Cardiac septum (tissue), 1 donor: ENCODE measurements around the gene SYNGAP1. TPM values are rescaled to one million over a fixed set of nuclear protein-coding genes. Genes with fewer than 3 reads are reported as not detected.
A peak's percentile ranks its signal among the peaks of the same experiment; 100 is the strongest.

ENCODE experiments used
- DNase-seq: peaks from one replicate; pipeline ENCODE4 v3.0.0-alpha.2; 2020; ENCODE audit warnings: low spot score
- intact Hi-C: fragments of 100-400 bp; cut with DNase I; formaldehyde crosslinking; loops from one replicate; pipeline ENCODE4 v1.14.0; 2022
- total RNA-seq: library from RNA; stranded (reverse); fragmentation: NEBNext Ultra II Directional; extraction: Animal tissue kit (Norgen Biotek cat#: 25700); gene quantifications from one replicate; pipeline ENCODE4 v1.2.1, GENCODE V29; 2021
- donor health status: DM: no; HTN: no; CAD: no.

SYNGAP1 gene
- total RNA-seq, 1 donor from 2014 or later = 9.0 TPM

GRCh38 chr6:33417128-33417902 lies 2.5 kb upstream of the SYNGAP1 start:
- intact Hi-C loops = loop anchor here (10.0 kb wide), 1 partner anchor 277 kb away; no protein-coding TSS in a partner anchor
- DNase-seq = no peak

- intact Hi-C loops = loop anchor here (1.0 to 10.0 kb wide), 2 partner anchors 8 to 277 kb away; no protein-coding TSS in a partner anchor
Observed at GRCh38 chr6:33417903-33418689, 1.8 kb upstream of the SYNGAP1 start, which contains the start of gene CUTA. Gene CUTA (minus strand): TSS chr6:33418107. CDS start chr6:33418000, 107 bp downstream.

GRCh38 chr6:33418690-33419291 lies 1.1 kb upstream of the SYNGAP1 start:
- DNase-seq = no peak
- intact Hi-C loops = loop anchor here (1.0 to 10.0 kb wide), 2 partner anchors 8 to 276 kb away; no protein-coding TSS in a partner anchor

More at GRCh38 chr6:33417903-33418689, 1.8 kb upstream of the SYNGAP1 start, which contains the start of gene CUTA:
- DNase-seq = peak; percentile 100

- no peak for DNase-seq
- intact Hi-C loops = no loop called here
Observed at GRCh38 chr6:33420491-33421343, 852 bp downstream of the SYNGAP1 start.

GRCh38 chr6:33421344-33421643 lies 1.4 kb downstream of the SYNGAP1 start:
- no peak for DNase-seq
- intact Hi-C loops = no loop called here

- intact Hi-C loops = no loop called here
- no peak for DNase-seq
Observed at GRCh38 chr6:33423777-33424176, 3.9 kb downstream of the SYNGAP1 start.

GRCh38 chr6:33424855-33425667 lies 5.2 kb downstream of the SYNGAP1 start:
- DNase-seq = no peak
- intact Hi-C loops = no loop called here

- intact Hi-C loops = loop anchor here (1.0 kb wide), 1 partner anchor 35 kb away; the partner anchor contains the start of gene KIFC1
- DNase-seq = peak; percentile 94
Observed at GRCh38 chr6:33425668-33426577, 6.1 kb downstream of the SYNGAP1 start.

- DNase-seq = no peak
- intact Hi-C loops = loop anchor here (1.0 kb wide), 1 partner anchor 36 kb away; the partner anchor contains the start of gene KIFC1
Observed at GRCh38 chr6:33426590-33427511, 7.0 kb downstream of the SYNGAP1 start.

- peak; percentile 85 for DNase-seq
- intact Hi-C loops = no loop called here
Observed at GRCh38 chr6:33427585-33428223, 7.8 kb downstream of the SYNGAP1 start.

GRCh38 chr6:33428224-33428965 lies 8.5 kb downstream of the SYNGAP1 start:
- no peak for DNase-seq
- intact Hi-C loops = no loop called here

- DNase-seq = no peak
Observed at GRCh38 chr6:33428966-33429749, 9.3 kb downstream of the SYNGAP1 start.

GRCh38 chr6:33429750-33430052 lies 9.8 kb downstream of the SYNGAP1 start:
- intact Hi-C loops = no loop called here
- DNase-seq = no peak

More at GRCh38 chr6:33428966-33429749, 9.3 kb downstream of the SYNGAP1 start:
- intact Hi-C loops = no loop called here

GRCh38 chr6:33430334-33430733 lies 10.5 kb downstream of the SYNGAP1 start:
- no peak for DNase-seq
- intact Hi-C loops = no loop called here
